ENCODE measurements around the gene EIF4ENIF1.
"Not testable (repeated sequence)": the region's sequence is repeated elsewhere in the genome, so short reads cannot be mapped to it uniquely, and the experiment has no call there.

EIF4ENIF1 gene

GRCh38 chr22:31526270-31526669 is 36.6 kb upstream of the EIF4ENIF1 start:
- no peak for DNase-seq (ENCODE audit: low read depth)
- no peak overlapping the region for H3K4me3 ChIP-seq (ENCODE audit: low read depth, low read length)
- no peak for TF ChIP-seq CTCF (IDR thresholded peaks at IDR 0.05; ENCODE audit: control insufficient read depth, extremely low read depth, insufficient read depth)

- DNase-seq (ENCODE audit: low read depth); H3K4me3 ChIP-seq (ENCODE audit: low read depth, low read length): not testable (repeated sequence)
These were observed 34.5 kb upstream of the EIF4ENIF1 start for GRCh38 chr22:31524132-31524531.

DNA sequence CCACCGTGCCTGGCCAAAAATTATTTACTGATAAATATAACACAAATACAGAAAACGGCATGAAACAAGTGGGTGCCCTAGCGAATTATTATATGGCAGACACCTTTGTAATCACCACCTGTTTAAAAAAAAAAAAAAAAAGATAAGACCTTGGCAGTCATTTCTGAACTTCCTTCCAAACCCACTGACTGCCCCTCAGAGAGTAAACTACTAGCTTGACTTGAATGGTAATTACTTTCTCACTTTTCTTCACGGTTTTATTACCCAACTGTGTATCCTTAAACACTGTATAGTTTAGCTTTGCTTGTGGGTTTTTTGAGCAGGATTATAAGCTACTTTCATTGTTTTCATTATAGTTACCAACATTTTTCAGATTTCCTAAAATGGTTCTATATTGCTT is 30.4 kb upstream of the EIF4ENIF1 start:
- no peak for TF ChIP-seq CTCF (IDR thresholded peaks at IDR 0.05; ENCODE audit: control insufficient read depth, extremely low read depth, insufficient read depth)
- DNase-seq (ENCODE audit: low read depth) = no peak
- H3K4me3 ChIP-seq (ENCODE audit: low read depth, low read length) = no peak overlapping the region

- H3K4me3 ChIP-seq (ENCODE audit: low read depth, low read length) = no peak overlapping the region
- no peak for TF ChIP-seq CTCF (IDR thresholded peaks at IDR 0.05; ENCODE audit: control insufficient read depth, extremely low read depth, insufficient read depth)
- DNase-seq (ENCODE audit: low read depth) = no peak
These were observed 19.6 kb upstream of the EIF4ENIF1 start for GRCh38 chr22:31509061-31509762.

GRCh38 chr22:31508536-31508935 is 18.9 kb upstream of the EIF4ENIF1 start:
- no peak for TF ChIP-seq CTCF (IDR thresholded peaks at IDR 0.05; ENCODE audit: control insufficient read depth, extremely low read depth, insufficient read depth)
- no peak for DNase-seq (ENCODE audit: low read depth)
- H3K4me3 ChIP-seq (ENCODE audit: low read depth, low read length) = no peak overlapping the region

DNA sequence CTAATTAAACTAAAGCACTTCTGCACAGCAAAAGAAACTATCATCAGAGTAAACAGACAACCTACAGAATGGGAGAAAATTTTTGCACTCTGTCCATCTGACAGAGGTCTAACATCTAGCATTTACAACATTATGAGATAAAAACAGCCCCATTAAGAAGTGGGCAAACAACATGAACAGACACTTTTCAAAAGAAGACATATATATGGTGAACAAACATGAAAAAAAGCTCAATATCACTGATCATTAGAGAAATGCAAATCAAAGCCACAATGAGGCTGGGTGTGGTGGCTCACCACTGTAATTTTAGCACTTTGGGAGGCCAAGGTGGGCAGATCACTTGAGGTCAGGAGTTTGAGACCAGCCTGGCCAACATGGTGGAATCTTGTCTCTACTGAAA is 17.9 kb upstream of the EIF4ENIF1 start:
- not testable (repeated sequence) for DNase-seq (ENCODE audit: low read depth); H3K4me3 ChIP-seq (ENCODE audit: low read depth, low read length)

GRCh38 chr22:31504282-31504681 is 14.6 kb upstream of the EIF4ENIF1 start:
- no peak for TF ChIP-seq CTCF (IDR thresholded peaks at IDR 0.05; ENCODE audit: control insufficient read depth, extremely low read depth, insufficient read depth)
- H3K4me3 ChIP-seq (ENCODE audit: low read depth, low read length) = no peak overlapping the region
- DNase-seq (ENCODE audit: low read depth) = no peak

DNA sequence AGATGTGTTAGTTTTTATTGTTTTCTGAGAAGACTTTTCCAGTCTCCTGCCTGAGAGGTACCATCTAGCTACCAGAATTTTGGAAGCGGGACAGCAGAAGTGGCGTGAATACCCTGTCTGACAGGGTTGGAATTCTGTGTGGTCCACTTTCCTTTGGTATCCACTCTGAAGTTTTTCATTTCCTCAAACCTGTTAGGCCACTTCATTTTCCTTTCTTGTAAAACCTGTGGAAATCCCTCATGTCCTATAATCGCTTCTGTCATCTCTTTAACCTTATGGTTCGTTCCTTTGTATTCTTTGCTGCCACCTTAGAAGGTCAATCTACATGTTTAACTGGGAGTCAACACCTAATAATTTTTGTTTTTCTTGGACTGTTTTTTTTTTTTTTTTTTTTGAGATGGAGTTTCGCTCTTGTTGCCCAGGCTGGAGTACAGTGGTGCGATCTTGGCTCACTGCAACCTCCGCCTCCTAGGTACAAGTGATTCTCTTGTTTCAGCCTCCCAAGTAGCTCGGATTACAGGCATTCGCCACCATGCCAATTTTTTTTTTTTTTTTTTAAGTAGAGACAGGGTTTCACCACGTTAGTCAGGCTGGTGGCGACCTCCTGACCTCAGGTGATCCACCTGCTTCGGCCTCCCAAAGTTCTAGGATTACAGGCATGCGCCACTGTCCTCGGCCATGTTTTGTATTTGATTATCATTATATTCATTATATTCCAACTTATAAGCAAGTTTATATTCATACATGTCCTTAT is 13.7 kb upstream of the EIF4ENIF1 start:
- DNase-seq (ENCODE audit: low read depth) = peak; percentile 48
- H3K4me3 ChIP-seq (ENCODE audit: low read depth, low read length) = no peak overlapping the region
- TF ChIP-seq CTCF (IDR thresholded peaks at IDR 0.05; ENCODE audit: control insufficient read depth, extremely low read depth, insufficient read depth) = no peak
